DOHH2 (cell line): ENCODE results near the gene PPP1R27.

ENCODE experiments used
- H3F3A ChIP-seq: fragments of 200-600 bp; sonication (generic), shearing (Covaris generic); 2 replicates; pipeline ENCODE4 v1.6.0; 2016; ENCODE audit warnings: antibody characterized with exemption, mild to moderate bottlenecking; ENCODE audit not compliant: control insufficient read depth, insufficient read depth
- H3K27ac ChIP-seq: fragments of 200-600 bp; sonication (generic); 2 replicates; pipeline ENCODE4 v1.5.1; 2014; ENCODE audit warnings: low read depth, mild to moderate bottlenecking, low read length, moderate library complexity
- H3K27me3 ChIP-seq: fragments of 200-600 bp; sonication (generic); 2 replicates; pipeline ENCODE4 v1.6.1; 2014; ENCODE audit warnings: mild to moderate bottlenecking, low read length, mixed read lengths; ENCODE audit not compliant: control insufficient read depth
- H3K36me3 ChIP-seq: fragments of 200-600 bp; sonication (generic); 2 replicates; pipeline ENCODE4 v1.6.1; 2014; ENCODE audit warnings: mild to moderate bottlenecking, low read length, moderate library complexity, mixed read lengths; ENCODE audit not compliant: control insufficient read depth
- H3K4me1 ChIP-seq: fragments of 200-600 bp; sonication (generic); 2 replicates; pipeline ENCODE4 v1.6.1; 2014; ENCODE audit warnings: mild to moderate bottlenecking, low read length, mixed read lengths; ENCODE audit not compliant: control insufficient read depth
- H3K4me2 ChIP-seq: fragments of 200-600 bp; sonication (generic); 2 replicates; pipeline ENCODE4 v1.6.0; 2014; ENCODE audit warnings: mild to moderate bottlenecking, low read length, moderate library complexity
- H3K4me3 ChIP-seq: fragments of 200-600 bp; sonication (generic); 2 replicates; pipeline ENCODE4 v1.5.1; 2014; ENCODE audit warnings: mild to moderate bottlenecking, low read length, mixed read lengths
- H3K79me2 ChIP-seq: fragments of 200-600 bp; sonication (generic); 2 replicates; pipeline ENCODE4 v1.6.1; 2014; ENCODE audit warnings: mild to moderate bottlenecking, low read length, mixed read lengths; ENCODE audit not compliant: control insufficient read depth
- H3K9me2 ChIP-seq: fragments of 200-600 bp; sonication (generic); replicated peaks from 2 replicates; pipeline ENCODE4 v1.6.1; 2014; ENCODE audit warnings: mild to moderate bottlenecking, low read length, mixed read lengths; ENCODE audit not compliant: control insufficient read depth
- H3K9me3 ChIP-seq: fragments of 200-600 bp; sonication (generic); 2 replicates; pipeline ENCODE4 v1.6.1; 2014; ENCODE audit warnings: antibody characterized with exemption, low read length, mixed read lengths; ENCODE audit not compliant: control insufficient read depth, insufficient read depth
- H4K20me1 ChIP-seq: fragments of 200-600 bp; sonication (generic); 2 replicates; pipeline ENCODE4 v1.6.0; 2014; ENCODE audit warnings: low read depth, mild to moderate bottlenecking, antibody characterized with exemption, low read length, moderate library complexity; ENCODE audit not compliant: control insufficient read depth, insufficient read depth
- CTCF ChIP-seq: fragments of 200-600 bp; sonication (generic); IDR thresholded peaks from one replicate; pipeline ENCODE4 v1.5.1; 2014; ENCODE audit warnings: antibody characterized with exemption, mild to moderate bottlenecking, low read depth, low read length; ENCODE audit not compliant: poor library complexity, severe bottlenecking
- EZH2phosphoT487 ChIP-seq: fragments of 200-600 bp; sonication (generic); IDR thresholded peaks from 2 replicates; pipeline ENCODE4 v1.6.1; 2017; ENCODE audit warnings: borderline replicate concordance, mild to moderate bottlenecking, antibody characterized with exemption, low read length, moderate library complexity, mixed read lengths

The PPP1R27 gene

DNA sequence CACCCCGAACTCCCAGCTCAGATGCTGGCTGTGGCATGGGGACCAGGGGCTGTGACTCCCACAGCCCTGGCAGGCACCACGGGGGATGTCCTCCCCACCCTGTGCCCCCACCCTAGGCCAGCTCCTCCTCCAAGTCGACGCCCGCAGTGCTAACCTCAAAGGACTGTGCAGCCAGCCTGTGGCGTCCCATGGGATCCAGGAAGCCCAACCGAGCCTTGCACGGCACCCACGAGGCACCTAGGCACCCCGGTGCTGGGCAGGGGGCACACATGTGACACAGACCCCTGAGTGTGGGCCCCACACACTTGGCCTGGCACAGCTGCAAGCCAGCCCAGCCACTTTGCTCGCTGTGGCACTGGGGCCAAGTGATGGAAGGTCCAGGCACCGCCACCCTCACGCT, 27.0 kb downstream of the PPP1R27 start:
- H3K36me3 ChIP-seq, result no peaks in the 10 kb centered on the region
- no peak overlapping the region for H3K27ac ChIP-seq
- H3K4me3 ChIP-seq, result no peak overlapping the region
- no peaks in the 10 kb centered on the region for H3K9me3 ChIP-seq
- TF ChIP-seq CTCF, result no peak
- TF ChIP-seq EZH2phosphoT487, result no peak
- no peak overlapping the region for H3K4me2 ChIP-seq
- H3F3A ChIP-seq, result no peaks in the 10 kb centered on the region
- no peaks in the 10 kb centered on the region for H3K9me2 ChIP-seq
- H4K20me1 ChIP-seq, result no peaks in the 10 kb centered on the region
- no peaks in the 10 kb centered on the region for H3K79me2 ChIP-seq
- H3K4me1 ChIP-seq, result no peaks in the 10 kb centered on the region
- H3K27me3 ChIP-seq, result peaks cover 19% of the 10 kb centered on the region

GRCh38 chr17:81807210-81807719, 27.6 kb downstream of the PPP1R27 start:
- Histone ChIP-seq H3K9me2 (no peaks in the 10 kb centered on the region), H3K4me1 (no peaks in the 10 kb centered on the region), H3F3A (no peaks in the 10 kb centered on the region), H3K4me2 (no peak overlapping the region), H3K27me3 (peaks cover 19% of the 10 kb centered on the region), H3K9me3 (no peaks in the 10 kb centered on the region), H3K27ac (no peak overlapping the region), H3K36me3 (no peaks in the 10 kb centered on the region), H4K20me1 (no peaks in the 10 kb centered on the region), H3K4me3 (no peak overlapping the region), H3K79me2 (no peaks in the 10 kb centered on the region)
- no peak for TF ChIP-seq EZH2phosphoT487
- no peak for TF ChIP-seq CTCF

- H3K4me3 ChIP-seq, result no peak overlapping the region
- no peaks in the 10 kb centered on the region for H3K4me1 ChIP-seq
- no peaks in the 10 kb centered on the region for H3K36me3 ChIP-seq
- H3F3A ChIP-seq, result no peaks in the 10 kb centered on the region
- no peak for TF ChIP-seq CTCF
- TF ChIP-seq EZH2phosphoT487, result no peak
- H3K9me2 ChIP-seq, result no peaks in the 10 kb centered on the region
- no peaks in the 10 kb centered on the region for H3K9me3 ChIP-seq
- peaks cover 19% of the 10 kb centered on the region for H3K27me3 ChIP-seq
- H3K79me2 ChIP-seq, result no peaks in the 10 kb centered on the region
- no peaks in the 10 kb centered on the region for H4K20me1 ChIP-seq
- no peak overlapping the region for H3K27ac ChIP-seq
- no peak overlapping the region for H3K4me2 ChIP-seq
Observed at GRCh38 chr17:81806461-81807209, 28.2 kb downstream of the PPP1R27 start.
